ENCODE measurements around the gene LEFTY2.
"Not testable (repeated sequence)": the region's sequence is repeated elsewhere in the genome, so short reads cannot be mapped to it uniquely, and the experiment has no call there.

LEFTY2 gene

DNA sequence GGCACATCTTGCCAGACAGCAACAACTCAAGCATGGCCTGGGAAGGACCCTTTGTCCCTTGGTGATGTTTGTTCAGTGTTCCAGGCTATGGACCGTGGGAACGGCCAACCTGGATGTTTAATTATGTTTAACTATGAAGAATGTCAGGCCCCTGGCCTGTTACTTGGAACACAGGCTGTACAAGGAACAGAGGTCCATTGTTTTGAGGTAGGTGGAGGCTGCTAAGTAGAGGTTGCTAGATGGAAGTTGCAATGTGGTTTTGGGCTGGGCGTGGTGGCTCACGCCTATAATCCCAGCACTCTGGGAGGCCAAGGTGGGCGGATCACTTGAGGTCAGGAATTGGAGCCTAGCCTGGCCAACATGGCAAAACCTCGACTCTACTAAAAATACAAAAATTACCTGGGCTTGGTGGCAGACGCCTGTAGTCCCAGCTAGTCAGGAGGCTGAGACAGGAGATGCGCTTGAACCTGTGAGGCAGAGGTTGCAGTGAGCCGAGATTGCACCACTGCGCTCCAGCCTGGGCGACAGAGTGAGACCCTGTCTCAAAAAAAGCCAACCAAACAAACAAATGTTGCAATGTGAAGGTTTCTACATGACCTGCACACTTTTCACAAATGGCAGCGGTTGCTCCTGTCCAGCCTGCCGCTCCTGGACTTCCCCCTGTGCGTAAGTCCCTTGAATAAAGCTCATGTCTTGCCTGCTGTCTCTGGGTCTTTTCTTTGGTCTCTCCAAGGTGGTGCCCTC, 49.6 kb downstream of the LEFTY2 start:
- no peak for TF ChIP-seq ZNF274 (IDR thresholded peaks at IDR 0.05; ENCODE audit: low read depth, low read length)
- no peak overlapping the region for H3K4me3 ChIP-seq (ENCODE audit: low read length)

DNA sequence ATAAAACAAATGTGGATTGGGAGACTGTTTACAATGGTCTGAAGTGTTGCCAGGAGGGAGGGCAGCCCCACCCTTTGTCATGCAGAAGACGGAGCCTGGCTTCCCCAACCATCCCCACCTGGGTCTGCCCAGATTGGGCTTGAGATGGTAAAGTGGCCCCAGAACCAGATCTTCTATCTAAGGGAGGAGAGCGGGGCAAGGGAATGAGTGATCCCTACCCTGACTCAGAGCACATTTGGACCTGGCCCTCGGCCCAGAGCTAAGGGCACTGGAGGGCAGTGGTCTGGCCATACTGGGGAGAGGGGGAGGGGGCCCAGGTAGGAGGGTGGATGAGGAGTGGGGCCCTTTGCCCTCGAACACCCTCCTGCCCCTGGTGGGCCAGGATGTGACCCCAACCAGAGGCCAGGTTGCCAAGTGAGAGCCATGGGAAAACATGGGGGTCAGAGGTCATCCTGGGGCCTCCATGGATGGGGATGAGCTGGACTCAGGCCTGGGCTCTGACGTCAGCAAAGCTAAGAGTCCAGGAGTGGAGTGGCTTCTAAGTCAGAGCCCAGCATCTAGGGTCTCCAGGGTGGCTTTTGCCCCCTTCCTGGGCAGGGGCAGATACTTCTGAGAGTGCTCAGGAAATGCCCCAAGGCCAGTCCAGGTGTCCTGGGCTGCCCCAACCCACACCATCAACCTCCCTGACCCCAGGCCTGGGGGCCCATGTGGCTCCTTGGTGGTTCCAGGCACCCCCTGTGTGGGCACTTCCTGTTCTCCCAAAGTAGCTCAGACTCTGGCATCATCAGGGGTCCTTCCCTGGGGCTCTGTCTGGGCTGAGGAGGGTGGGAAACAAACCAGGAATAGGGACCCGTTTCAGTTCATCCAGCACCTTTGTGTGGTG, 50.4 kb downstream of the LEFTY2 start:
- no peak overlapping the region for H3K4me3 ChIP-seq (ENCODE audit: low read length)
- TF ChIP-seq ZNF274 (IDR thresholded peaks at IDR 0.05; ENCODE audit: low read depth, low read length) = no peak

- no peak for TF ChIP-seq ZNF274 (IDR thresholded peaks at IDR 0.05; ENCODE audit: low read depth, low read length)
- no peak overlapping the region for H3K4me3 ChIP-seq (ENCODE audit: low read length)
Observed at GRCh38 chr1:225889743-225890142, 51.3 kb downstream of the LEFTY2 start.

- no peak for TF ChIP-seq ZNF274 (IDR thresholded peaks at IDR 0.05; ENCODE audit: low read depth, low read length)
- no peak within 1 kb of the TSS for H3K4me3 ChIP-seq (ENCODE audit: low read length)
Observed at GRCh38 chr1:225888898-225889601, 52.0 kb downstream of the LEFTY2 start, which contains the start of gene LEFTY1. TSS of gene LEFTY1 (minus strand) at chr1:225889146. CDS start at chr1:225889066, 80 bp downstream.

- no peak overlapping the region for H3K4me3 ChIP-seq (ENCODE audit: low read length)
- no peak for TF ChIP-seq ZNF274 (IDR thresholded peaks at IDR 0.05; ENCODE audit: low read depth, low read length)
Observed at GRCh38 chr1:225888289-225888897, 52.6 kb downstream of the LEFTY2 start.

DNA sequence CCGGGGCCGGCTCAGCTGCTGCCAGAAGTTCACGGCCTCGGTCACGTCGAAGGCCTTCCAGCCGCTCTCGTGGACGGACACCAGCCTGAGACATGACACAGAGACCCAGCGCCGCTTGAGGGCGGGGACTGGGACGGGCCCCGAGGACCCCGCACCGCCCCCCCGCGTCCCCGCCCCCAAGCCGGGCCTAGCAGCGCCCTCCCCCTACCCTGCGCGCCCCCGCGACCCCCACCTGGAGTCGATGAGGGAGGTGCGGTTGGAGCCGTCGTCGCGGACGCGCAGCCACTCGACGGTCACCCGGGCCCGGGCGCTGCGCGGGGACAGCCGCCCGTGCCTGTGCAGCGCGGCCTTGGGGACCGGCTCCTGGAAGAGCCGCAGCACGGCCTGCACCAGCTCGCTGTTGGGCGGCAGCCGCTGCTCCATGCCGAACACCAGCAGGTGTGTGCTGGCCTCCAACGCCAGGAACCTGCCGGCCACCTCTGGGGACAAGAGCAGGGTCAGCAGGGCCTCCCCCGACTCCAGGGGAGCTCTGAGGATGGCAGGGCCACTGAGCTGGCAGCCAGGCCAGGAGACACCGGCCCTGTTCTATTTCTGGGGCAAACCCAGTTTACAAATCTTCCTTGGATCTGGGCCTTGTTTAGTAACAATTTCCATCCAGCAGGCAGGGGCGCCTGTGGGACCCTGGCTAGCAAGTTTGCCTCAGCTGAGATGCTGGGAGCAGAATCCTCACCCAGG, 53.3 kb downstream of the LEFTY2 start:
- H3K4me3 ChIP-seq (ENCODE audit: low read length) = not testable (repeated sequence)

- TF ChIP-seq ZNF274 (IDR thresholded peaks at IDR 0.05; ENCODE audit: low read depth, low read length) = no peak
- H3K4me3 ChIP-seq (ENCODE audit: low read length) = no peak overlapping the region
Observed at GRCh38 chr1:225887030-225887314, 54.0 kb downstream of the LEFTY2 start.

Data from GM08714 (cell line).